ENCODE measurements around the gene ACAP2. TPM values are rescaled to one million over a fixed set of nuclear protein-coding genes. Genes with fewer than 3 reads are reported as not detected.

Gene ACAP2
- total RNA-seq, 1 donor from 2014 or later, result 46.0 TPM

GRCh38 chr3:195411836-195412235 lies 31.0 kb downstream of the ACAP2 start:
- Histone ChIP-seq H3K4me1 (ENCODE audit: insufficient read depth, low read length) (no peaks in the 10 kb centered on the region), H3K4me3 (ENCODE audit: insufficient read depth, low read depth, low read length) (no peak overlapping the region), H3K27ac (ENCODE audit: low read depth, low read length) (no peak overlapping the region), H3K36me3 (ENCODE audit: insufficient read depth, low read length) (no peaks in the 10 kb centered on the region), H3K9ac (ENCODE audit: low read length) (no peak overlapping the region), H3K27me3 (ENCODE audit: insufficient read depth, low read length) (no peaks in the 10 kb centered on the region), H3K4me2 (ENCODE audit: low read length) (no peak overlapping the region), H3K9me3 (ENCODE audit: insufficient read depth, low read depth, low read length) (no peaks in the 10 kb centered on the region), H2AFZ (ENCODE audit: low read depth, low read length) (no peak overlapping the region), H4K20me1 (ENCODE audit: insufficient read depth, low read length) (peaks cover 47% of the 10 kb centered on the region), H3K79me2 (ENCODE audit: insufficient read depth, low read length) (peaks cover 86% of the 10 kb centered on the region)
- FAIRE-seq (no peak), DNase-seq (ENCODE audit: low read depth) (peak; percentile 68)
- Mint-ChIP-seq H3K27me3 (ENCODE audit: low read depth, unreplicated experiment) (no peaks in the 10 kb centered on the region), H3K9me3 (ENCODE audit: unreplicated experiment) (no peaks in the 10 kb centered on the region), H3K4me3 (ENCODE audit: unreplicated experiment) (no peak overlapping the region), H3K27ac (ENCODE audit: unreplicated experiment) (no peak overlapping the region), H3K36me3 (ENCODE audit: low read depth, unreplicated experiment) (peaks cover 1% of the 10 kb centered on the region), H3K4me1 (ENCODE audit: low read depth, unreplicated experiment) (peaks cover 3% of the 10 kb centered on the region)
- no peak for TF ChIP-seq EZH2 (IDR thresholded peaks at IDR 0.05; ENCODE audit: insufficient read depth, low read length)
- TF ChIP-seq CTCF (IDR thresholded peaks at IDR 0.05; ENCODE audit: insufficient read depth, low read depth, low read length), result no peak

- Histone ChIP-seq H4K20me1 (ENCODE audit: insufficient read depth, low read length) (peaks cover 49% of the 10 kb centered on the region), H2AFZ (ENCODE audit: low read depth, low read length) (no peak overlapping the region), H3K4me3 (ENCODE audit: insufficient read depth, low read depth, low read length) (no peak overlapping the region), H3K4me1 (ENCODE audit: insufficient read depth, low read length) (no peaks in the 10 kb centered on the region), H3K9ac (ENCODE audit: low read length) (no peak overlapping the region), H3K27me3 (ENCODE audit: insufficient read depth, low read length) (no peaks in the 10 kb centered on the region), H3K79me2 (ENCODE audit: insufficient read depth, low read length) (peaks cover 86% of the 10 kb centered on the region), H3K36me3 (ENCODE audit: insufficient read depth, low read length) (no peaks in the 10 kb centered on the region), H3K9me3 (ENCODE audit: insufficient read depth, low read depth, low read length) (no peaks in the 10 kb centered on the region), H3K4me2 (ENCODE audit: low read length) (no peak overlapping the region), H3K27ac (ENCODE audit: low read depth, low read length) (no peak overlapping the region)
- Mint-ChIP-seq H3K36me3 (ENCODE audit: low read depth, unreplicated experiment) (peaks cover 1% of the 10 kb centered on the region), H3K27ac (ENCODE audit: unreplicated experiment) (no peak overlapping the region), H3K4me1 (ENCODE audit: low read depth, unreplicated experiment) (no peaks in the 10 kb centered on the region), H3K27me3 (ENCODE audit: low read depth, unreplicated experiment) (no peaks in the 10 kb centered on the region), H3K4me3 (ENCODE audit: unreplicated experiment) (no peak overlapping the region), H3K9me3 (ENCODE audit: unreplicated experiment) (no peaks in the 10 kb centered on the region)
- TF ChIP-seq EZH2 (IDR thresholded peaks at IDR 0.05; ENCODE audit: insufficient read depth, low read length), result no peak
- TF ChIP-seq CTCF (IDR thresholded peaks at IDR 0.05; ENCODE audit: insufficient read depth, low read depth, low read length), result no peak
- FAIRE-seq (no peak), DNase-seq (ENCODE audit: low read depth) (no peak)
These were observed 32.3 kb downstream of the ACAP2 start for GRCh38 chr3:195410546-195410945.

GRCh38 chr3:195407531-195408409 lies 35.0 kb downstream of the ACAP2 start:
- H3K4me3 ChIP-seq (ENCODE audit: insufficient read depth, low read depth, low read length), result no peak overlapping the region
- no peaks in the 10 kb centered on the region for H3K9me3 Mint-ChIP-seq (ENCODE audit: unreplicated experiment)
- H3K4me2 ChIP-seq (ENCODE audit: low read length), result no peak overlapping the region
- H3K27me3 ChIP-seq (ENCODE audit: insufficient read depth, low read length), result no peaks in the 10 kb centered on the region
- H3K9ac ChIP-seq (ENCODE audit: low read length), result no peak overlapping the region
- H3K36me3 Mint-ChIP-seq (ENCODE audit: low read depth, unreplicated experiment), result peaks cover 1% of the 10 kb centered on the region
- no peak overlapping the region for H3K27ac Mint-ChIP-seq (ENCODE audit: unreplicated experiment)
- no peak overlapping the region for H3K4me3 Mint-ChIP-seq (ENCODE audit: unreplicated experiment)
- H3K4me1 Mint-ChIP-seq (ENCODE audit: low read depth, unreplicated experiment), result no peaks in the 10 kb centered on the region
- no peaks in the 10 kb centered on the region for H3K9me3 ChIP-seq (ENCODE audit: insufficient read depth, low read depth, low read length)
- H2AFZ ChIP-seq (ENCODE audit: low read depth, low read length), result no peak overlapping the region
- H4K20me1 ChIP-seq (ENCODE audit: insufficient read depth, low read length), result peaks cover 42% of the 10 kb centered on the region
- H3K79me2 ChIP-seq (ENCODE audit: insufficient read depth, low read length), result peaks cover 80% of the 10 kb centered on the region
- no peak overlapping the region for H3K27ac ChIP-seq (ENCODE audit: low read depth, low read length)
- DNase-seq (ENCODE audit: low read depth) (no peak), FAIRE-seq (no peak)
- no peaks in the 10 kb centered on the region for H3K27me3 Mint-ChIP-seq (ENCODE audit: low read depth, unreplicated experiment)
- no peaks in the 10 kb centered on the region for H3K36me3 ChIP-seq (ENCODE audit: insufficient read depth, low read length)
- TF ChIP-seq EZH2 (IDR thresholded peaks at IDR 0.05; ENCODE audit: insufficient read depth, low read length) (no peak), CTCF (IDR thresholded peaks at IDR 0.05; ENCODE audit: insufficient read depth, low read depth, low read length) (no peak)
- no peaks in the 10 kb centered on the region for H3K4me1 ChIP-seq (ENCODE audit: insufficient read depth, low read length)
